HepG2 (cell line): Measurements from ENCODE around the gene ASIC3. TPM values are rescaled to one million over a fixed set of nuclear protein-coding genes. Genes with fewer than 3 reads are reported as not detected.

Experiments
- AKAP8 ChIP-seq: sonication (generic); formaldehyde crosslinking; IDR thresholded peaks from 2 replicates; pipeline ENCODE4 v1.5.1; 2020; ENCODE audit warnings: mild to moderate bottlenecking, missing genetic modification reagents
- ASH2L ChIP-seq: fragments of 300-600, 200-600 bp; sonication (generic); IDR thresholded peaks from 2 replicates; pipeline ENCODE4 v1.7.0; 2017; ENCODE audit warnings: low read depth, mild to moderate bottlenecking, moderate library complexity, mixed read lengths, low read length; ENCODE audit not compliant: insufficient read length
- MED8 ChIP-seq: sonication (generic); formaldehyde crosslinking; IDR thresholded peaks from 2 replicates; pipeline ENCODE4 v1.8.1; 2023; ENCODE audit warnings: mild to moderate bottlenecking, missing genetic modification reagents; ENCODE audit not compliant: insufficient replicate concordance
- NKX3-1 ChIP-seq: sonication (generic); formaldehyde crosslinking; IDR thresholded peaks from 2 replicates; pipeline ENCODE4 v1.5.0; 2020; ENCODE audit warnings: missing genetic modification reagents
- SOX6 ChIP-seq, 2 experiments: fragments of 450-650 bp in 1 of 2; sonication (generic) in 1 of 2; formaldehyde crosslinking in 1 of 2; IDR thresholded peaks; 2 replicates each; pipeline versions ENCODE4 v1.4.0 to v1.6.1; 2017 to 2020; ENCODE audit warnings: antibody characterized with exemption in 1 of 2, mild to moderate bottlenecking in 1 of 2, missing genetic modification reagents in 1 of 2
- ZNF180 ChIP-seq: sonication (generic); formaldehyde crosslinking; IDR thresholded peaks from 2 replicates; pipeline ENCODE4 v1.4.0; 2020; ENCODE audit warnings: low read depth, missing genetic modification reagents, borderline replicate concordance
- ZNF292 ChIP-seq: sonication (generic); formaldehyde crosslinking; IDR thresholded peaks from 2 replicates; pipeline ENCODE4 v1.8.1; 2022; ENCODE audit warnings: mild to moderate bottlenecking, low read depth, missing genetic modification reagents, borderline replicate concordance
- ZNF354B ChIP-seq: sonication (generic); formaldehyde crosslinking; IDR thresholded peaks from 2 replicates; pipeline ENCODE4 v1.8.0; 2022; ENCODE audit warnings: mild to moderate bottlenecking, missing genetic modification reagents
- ZNF496 ChIP-seq: sonication (generic); formaldehyde crosslinking; IDR thresholded peaks from 2 replicates; pipeline ENCODE4 v1.8.1; 2023; ENCODE audit warnings: mild to moderate bottlenecking, moderate library complexity, missing genetic modification reagents; ENCODE audit not compliant: insufficient replicate concordance
- ZNF552 ChIP-seq: sonication (generic); formaldehyde crosslinking; IDR thresholded peaks from 2 replicates; pipeline ENCODE4 v1.9.0; 2022; ENCODE audit warnings: missing genetic modification reagents, mild to moderate bottlenecking, borderline replicate concordance
- ZNF713 ChIP-seq: sonication (generic); formaldehyde crosslinking; IDR thresholded peaks from 2 replicates; pipeline ENCODE4 v1.4.0; 2020; ENCODE audit warnings: mild to moderate bottlenecking, missing genetic modification reagents
- ZNF768 ChIP-seq: sonication (generic); formaldehyde crosslinking; IDR thresholded peaks from 2 replicates; pipeline ENCODE4 v1.4.0; 2020; ENCODE audit warnings: missing genetic modification reagents
- polyA plus RNA-seq, 8 experiments: library from polyadenylated mRNA; depleted of rRNA in 3 of 8; stranded (reverse) in 7 of 8; unstranded in 1 of 8; fragments of >200 nt; fragmentation: Illumina TruSeq in 4 of 8; extraction: Trizol in 4 of 8; gene quantifications; 2 replicates each; pipeline versions ENCODE4 v1.2.1 to v1.2.3, GENCODE V29; 2011 to 2016; ENCODE audit warnings: low read depth in 4 of 8, missing spikeins in 1 of 8, mixed read lengths in 1 of 8; ENCODE audit not compliant: insufficient read depth in 1 of 8
- total RNA-seq, 5 experiments: library from RNA; depleted of rRNA; stranded (reverse); fragments of >200 nt; fragmentation: Illumina TruSeq; extraction: Trizol; gene quantifications; 2 replicates each; pipeline ENCODE4 v1.2.3, GENCODE V29; 2016; ENCODE audit warnings: low read depth in 1 of 5
- TF ChIP-seq, protein P1 (sequence below): sonication (generic); formaldehyde crosslinking; IDR thresholded peaks from 2 replicates; pipeline ENCODE4 v1.5.0; 2020; ENCODE audit warnings: mild to moderate bottlenecking, missing genetic modification reagents, borderline replicate concordance
- TF ChIP-seq, protein P2 (sequence below): sonication (generic); formaldehyde crosslinking; IDR thresholded peaks from 2 replicates; pipeline ENCODE4 v1.5.0; 2020; ENCODE audit warnings: missing genetic modification reagents
- TF ChIP-seq, protein P3 (sequence below): sonication (generic); formaldehyde crosslinking; IDR thresholded peaks from 2 replicates; pipeline ENCODE4 v1.8.0; 2022; ENCODE audit warnings: missing genetic modification reagents, low read depth, mild to moderate bottlenecking, borderline replicate concordance

The ASIC3 gene
- total and polyA plus RNA-seq, 2 of the 13 experiments (the other 11 are each of a cell fraction or from before 2014, with no cell fraction given) = 0.51 TPM; not detected in 1

DNA sequence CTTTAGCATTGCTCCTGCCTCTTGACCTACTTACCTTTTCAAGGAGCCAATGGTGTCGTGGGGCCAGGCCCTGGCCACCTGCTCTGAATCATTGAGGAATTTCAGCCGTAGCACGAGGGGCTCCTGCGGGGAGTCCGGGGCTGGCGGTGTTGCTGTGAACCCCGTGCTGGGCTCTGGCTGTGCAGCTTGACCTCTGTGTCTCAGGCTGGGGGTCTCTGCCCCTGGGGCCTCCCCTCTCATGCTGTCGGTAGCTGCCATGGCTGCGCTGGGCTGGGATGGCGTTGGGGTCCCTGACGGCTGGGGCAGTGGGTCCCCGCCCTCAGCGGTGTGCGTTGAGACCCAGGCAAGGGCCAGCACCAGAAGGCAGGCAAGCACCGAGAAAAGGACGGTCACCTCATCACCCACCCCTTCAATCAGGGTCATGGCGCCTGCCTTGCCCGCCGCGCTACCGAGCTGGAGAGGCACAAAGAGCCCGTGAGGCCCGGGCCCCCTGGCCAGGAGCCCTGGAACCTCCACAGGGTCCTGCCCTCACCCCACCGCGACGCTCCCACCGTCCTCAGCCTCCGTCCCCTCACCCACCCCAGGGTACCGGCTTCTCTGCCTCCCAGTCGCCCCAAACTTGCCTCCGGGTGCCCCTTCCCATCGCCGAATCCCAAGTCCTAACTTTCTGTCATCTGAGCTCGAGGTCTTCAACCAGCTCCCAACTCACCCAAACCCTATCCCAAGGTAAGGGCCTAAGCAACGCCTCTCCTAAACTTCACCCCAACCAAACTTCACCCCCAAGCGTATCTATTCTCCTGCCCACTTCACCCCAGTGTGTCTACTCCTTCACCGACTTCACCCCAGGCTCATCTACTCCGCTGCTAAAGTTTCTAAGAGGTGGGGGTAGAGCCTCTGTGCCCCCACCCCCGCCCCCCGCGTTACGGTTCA, 34.1 kb downstream of the ASIC3 start (continued):
- TF ChIP-seq, protein P1, sequence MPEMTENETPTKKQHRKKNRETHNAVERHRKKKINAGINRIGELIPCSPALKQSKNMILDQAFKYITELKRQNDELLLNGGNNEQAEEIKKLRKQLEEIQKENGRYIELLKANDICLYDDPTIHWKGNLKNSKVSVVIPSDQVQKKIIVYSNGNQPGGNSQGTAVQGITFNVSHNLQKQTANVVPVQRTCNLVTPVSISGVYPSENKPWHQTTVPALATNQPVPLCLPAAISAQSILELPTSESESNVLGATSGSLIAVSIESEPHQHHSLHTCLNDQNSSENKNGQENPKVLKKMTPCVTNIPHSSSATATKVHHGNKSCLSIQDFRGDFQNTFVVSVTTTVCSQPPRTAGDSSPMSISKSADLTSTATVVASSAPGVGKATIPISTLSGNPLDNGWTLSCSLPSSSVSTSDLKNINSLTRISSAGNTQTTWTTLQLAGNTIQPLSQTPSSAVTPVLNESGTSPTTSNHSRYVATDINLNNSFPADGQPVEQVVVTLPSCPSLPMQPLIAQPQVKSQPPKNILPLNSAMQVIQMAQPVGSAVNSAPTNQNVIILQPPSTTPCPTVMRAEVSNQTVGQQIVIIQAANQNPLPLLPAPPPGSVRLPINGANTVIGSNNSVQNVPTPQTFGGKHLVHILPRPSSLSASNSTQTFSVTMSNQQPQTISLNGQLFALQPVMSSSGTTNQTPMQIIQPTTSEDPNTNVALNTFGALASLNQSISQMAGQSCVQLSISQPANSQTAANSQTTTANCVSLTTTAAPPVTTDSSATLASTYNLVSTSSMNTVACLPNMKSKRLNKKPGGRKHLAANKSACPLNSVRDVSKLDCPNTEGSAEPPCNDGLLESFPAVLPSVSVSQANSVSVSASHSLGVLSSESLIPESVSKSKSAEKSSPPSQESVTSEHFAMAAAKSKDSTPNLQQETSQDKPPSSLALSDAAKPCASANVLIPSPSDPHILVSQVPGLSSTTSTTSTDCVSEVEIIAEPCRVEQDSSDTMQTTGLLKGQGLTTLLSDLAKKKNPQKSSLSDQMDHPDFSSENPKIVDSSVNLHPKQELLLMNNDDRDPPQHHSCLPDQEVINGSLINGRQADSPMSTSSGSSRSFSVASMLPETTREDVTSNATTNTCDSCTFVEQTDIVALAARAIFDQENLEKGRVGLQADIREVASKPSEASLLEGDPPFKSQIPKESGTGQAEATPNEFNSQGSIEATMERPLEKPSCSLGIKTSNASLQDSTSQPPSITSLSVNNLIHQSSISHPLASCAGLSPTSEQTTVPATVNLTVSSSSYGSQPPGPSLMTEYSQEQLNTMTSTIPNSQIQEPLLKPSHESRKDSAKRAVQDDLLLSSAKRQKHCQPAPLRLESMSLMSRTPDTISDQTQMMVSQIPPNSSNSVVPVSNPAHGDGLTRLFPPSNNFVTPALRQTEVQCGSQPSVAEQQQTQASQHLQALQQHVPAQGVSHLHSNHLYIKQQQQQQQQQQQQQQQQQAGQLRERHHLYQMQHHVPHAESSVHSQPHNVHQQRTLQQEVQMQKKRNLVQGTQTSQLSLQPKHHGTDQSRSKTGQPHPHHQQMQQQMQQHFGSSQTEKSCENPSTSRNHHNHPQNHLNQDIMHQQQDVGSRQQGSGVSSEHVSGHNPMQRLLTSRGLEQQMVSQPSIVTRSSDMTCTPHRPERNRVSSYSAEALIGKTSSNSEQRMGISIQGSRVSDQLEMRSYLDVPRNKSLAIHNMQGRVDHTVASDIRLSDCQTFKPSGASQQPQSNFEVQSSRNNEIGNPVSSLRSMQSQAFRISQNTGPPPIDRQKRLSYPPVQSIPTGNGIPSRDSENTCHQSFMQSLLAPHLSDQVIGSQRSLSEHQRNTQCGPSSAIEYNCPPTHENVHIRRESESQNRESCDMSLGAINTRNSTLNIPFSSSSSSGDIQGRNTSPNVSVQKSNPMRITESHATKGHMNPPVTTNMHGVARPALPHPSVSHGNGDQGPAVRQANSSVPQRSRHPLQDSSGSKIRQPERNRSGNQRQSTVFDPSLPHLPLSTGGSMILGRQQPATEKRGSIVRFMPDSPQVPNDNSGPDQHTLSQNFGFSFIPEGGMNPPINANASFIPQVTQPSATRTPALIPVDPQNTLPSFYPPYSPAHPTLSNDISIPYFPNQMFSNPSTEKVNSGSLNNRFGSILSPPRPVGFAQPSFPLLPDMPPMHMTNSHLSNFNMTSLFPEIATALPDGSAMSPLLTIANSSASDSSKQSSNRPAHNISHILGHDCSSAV (CRISPR knock-in tag) = no peak
- TF ChIP-seq ZNF354B = no peak
- TF ChIP-seq NKX3-1 (CRISPR knock-in tag) = no peak
- TF ChIP-seq, protein P2, sequence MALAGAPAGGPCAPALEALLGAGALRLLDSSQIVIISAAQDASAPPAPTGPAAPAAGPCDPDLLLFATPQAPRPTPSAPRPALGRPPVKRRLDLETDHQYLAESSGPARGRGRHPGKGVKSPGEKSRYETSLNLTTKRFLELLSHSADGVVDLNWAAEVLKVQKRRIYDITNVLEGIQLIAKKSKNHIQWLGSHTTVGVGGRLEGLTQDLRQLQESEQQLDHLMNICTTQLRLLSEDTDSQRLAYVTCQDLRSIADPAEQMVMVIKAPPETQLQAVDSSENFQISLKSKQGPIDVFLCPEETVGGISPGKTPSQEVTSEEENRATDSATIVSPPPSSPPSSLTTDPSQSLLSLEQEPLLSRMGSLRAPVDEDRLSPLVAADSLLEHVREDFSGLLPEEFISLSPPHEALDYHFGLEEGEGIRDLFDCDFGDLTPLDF (CRISPR knock-in tag) = no peak
- TF ChIP-seq ZNF552 (CRISPR knock-in tag) = no peak
- TF ChIP-seq, protein P3, sequence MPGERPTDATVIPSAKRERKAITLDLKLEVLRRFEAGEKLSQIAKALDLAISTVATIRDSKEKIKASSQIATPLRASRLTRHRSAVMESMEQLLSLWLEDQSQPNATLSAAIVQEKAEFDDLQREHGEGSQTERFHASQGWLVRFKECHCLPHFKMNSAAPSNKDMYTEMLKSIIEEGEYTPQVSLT (CRISPR knock-in tag) = no peak
- TF ChIP-seq ASH2L = no peak
- TF ChIP-seq AKAP8 (CRISPR knock-in tag) = peak; percentile 47; the same call in 1 of the 2 replicates
- TF ChIP-seq ZNF292 (CRISPR knock-in tag) = no peak
- TF ChIP-seq ZNF496 (CRISPR knock-in tag) = no peak
- no peak for TF ChIP-seq ZNF180 (CRISPR knock-in tag)
- no peak for TF ChIP-seq ZNF713 (CRISPR knock-in tag)
- TF ChIP-seq MED8 = peak; percentile 45
- TF ChIP-seq ZNF768 (CRISPR knock-in tag) = peak; percentile 30; the same call in 1 of the 2 replicates
- no peak for TF ChIP-seq SOX6 (IDR thresholded peaks at IDR 0.05)
- peak; percentile 10; the same call in 1 of the 2 replicates for TF ChIP-seq SOX6 (CRISPR knock-in tag; IDR thresholded peaks at IDR 0.05)
